K562 (cell line): ENCODE measurements around the gene ELMO1. TPM values are rescaled to one million over a fixed set of nuclear protein-coding genes. Genes with fewer than 3 reads are reported as not detected.

Source experiments
- ATAC-seq: fragments of 200-7000 bp; cut with Tn5 transposase; 3 replicates; pipeline ENCODE4 v1.9.1; 2020; ENCODE audit warnings: moderate library complexity
- BruUV-seq: library from RNA; stranded (reverse); fragments of 400-500 nt; replicated peaks from 2 replicates; lab custom pipeline; 2021; lab: Mats Ljungman, UMichigan
- CTCF ChIA-PET: fragments of 300-600 bp; formaldehyde crosslinking; extraction: SDS; loops from one replicate; lab custom pipeline; 2021; ENCODE audit warnings: low intra/inter-chr PET ratio; lab: Yijun Ruan, JAX
- POLR2A ChIA-PET: fragments of 300-600, 350-650 bp; sonication (Branson Sonifier 250); formaldehyde crosslinking; extraction: SDS; loops from one replicate; lab custom pipeline; 2021; ENCODE audit warnings: antibody characterized with exemption, inconsistent platforms; lab: Yijun Ruan, JAX
- DNase-seq, 4 experiments: peaks; one replicate each; pipeline versions ENCODE4 v3.0.0 to v3.0.0-alpha.2; 2011 to 2018; ENCODE audit warnings: low spot score in 3 of 4, mixed read lengths in 3 of 4; ENCODE audit errors: extremely low read depth in 1 of 4
- FAIRE-seq: peaks from 2 replicates; lab custom pipeline; 2011; peaks lifted over from hg19 to GRCh38; lab: Jason Lieb, UNC
- H2AFZ ChIP-seq: 2 replicates; pipeline ENCODE4 v1.6.0; 2011; ENCODE audit warnings: low read depth, low read length, control low read depth, inconsistent platforms
- H3K27ac ChIP-seq: fragments of 200-600 bp; 3 replicates; pipeline ENCODE4 v1.8.0; 2011; ENCODE audit warnings: low read depth, mild to moderate bottlenecking, control low read depth, inconsistent platforms, low read length, moderate library complexity, mixed read lengths; ENCODE audit errors: extremely low read depth
- H3K27me3 ChIP-seq, 2 experiments: fragments of 300-600 bp in 1 of 2; 2 replicates in 1 of 2; 3 replicates in 1 of 2; pipeline versions ENCODE4 v1.6.0 to v1.8.0; 2011; ENCODE audit warnings: inconsistent platforms in 2 of 2, low read length in 2 of 2, mild to moderate bottlenecking in 1 of 2, mixed read lengths in 1 of 2, moderate library complexity in 1 of 2; ENCODE audit not compliant: control insufficient read depth in 2 of 2, insufficient read depth in 2 of 2
- H3K36me3 ChIP-seq: fragments of 300-600 bp; 3 replicates; pipeline ENCODE4 v1.8.0; 2011; ENCODE audit warnings: mild to moderate bottlenecking, low read length, inconsistent platforms; ENCODE audit not compliant: control insufficient read depth, insufficient read depth
- H3K4me1 ChIP-seq, 2 experiments: fragments of 200-600 bp in 1 of 2; replicated peaks in 1 of 2; 2 replicates in 1 of 2; 3 replicates in 1 of 2; pipeline versions ENCODE4 v1.5.1 to v1.8.0; 2011; ENCODE audit warnings: inconsistent platforms in 2 of 2, low read length in 2 of 2, mild to moderate bottlenecking in 1 of 2, mixed read lengths in 1 of 2, moderate library complexity in 1 of 2; ENCODE audit not compliant: control insufficient read depth in 2 of 2, insufficient read depth in 2 of 2
- H3K4me2 ChIP-seq: 2 replicates; pipeline ENCODE4 v1.6.1; 2011; ENCODE audit warnings: low read length, control low read depth, inconsistent platforms, mixed read lengths; ENCODE audit not compliant: insufficient read depth
- H3K4me3 ChIP-seq: fragments of 200-600 bp; sonication (generic), shearing (Covaris generic); 2 replicates; pipeline ENCODE4 v1.5.1; 2016; ENCODE audit warnings: control low read depth, inconsistent platforms
- H3K79me2 ChIP-seq: fragments of 200-600 bp; 3 replicates; pipeline ENCODE4 v1.8.0; 2011; ENCODE audit warnings: low read length, inconsistent platforms; ENCODE audit not compliant: control insufficient read depth, insufficient read depth
- H3K9ac ChIP-seq, 2 experiments: 2 replicates each; pipeline versions ENCODE4 v1.6.0 to v1.6.1; 2011; ENCODE audit warnings: low read depth in 2 of 2, low read length in 2 of 2, control low read depth in 1 of 2, inconsistent platforms in 1 of 2, mild to moderate bottlenecking in 1 of 2, mixed read lengths in 1 of 2; ENCODE audit not compliant: insufficient read depth in 1 of 2
- H3K9me1 ChIP-seq: one replicate; pipeline ENCODE4 v1.6.0; 2011; ENCODE audit warnings: inconsistent platforms, mild to moderate bottlenecking, low read length, moderate library complexity; ENCODE audit not compliant: control insufficient read depth, insufficient read depth
- H3K9me3 ChIP-seq: replicated peaks from 2 replicates; pipeline ENCODE4 v1.5.1; 2011; ENCODE audit warnings: low read depth, low read length, inconsistent platforms; ENCODE audit not compliant: control insufficient read depth, insufficient read depth
- H4K20me1 ChIP-seq: replicated peaks from 2 replicates; pipeline ENCODE4 v1.6.1; 2011; ENCODE audit warnings: low read length, inconsistent platforms, mixed read lengths; ENCODE audit not compliant: control insufficient read depth, insufficient read depth
- ATF3 ChIP-seq, 2 experiments: fragments of 450-650 bp in 1 of 2; sonication (generic) in 1 of 2; formaldehyde crosslinking in 1 of 2; IDR thresholded peaks in 1 of 2; conservative IDR thresholded peaks in 1 of 2; 2 replicates each; pipeline versions ENCODE4 v1.6.1 to v1.8.1; 2016 to 2023; ENCODE audit warnings: mild to moderate bottlenecking in 2 of 2, moderate library complexity in 2 of 2, inconsistent platforms in 1 of 2, missing genetic modification reagents in 1 of 2
- CREB3 ChIP-seq: fragments of 450-650 bp; conservative IDR thresholded peaks from 2 replicates; pipeline ENCODE4 v1.6.1; 2016; ENCODE audit warnings: missing genetic modification characterization, low read depth, mild to moderate bottlenecking, missing compliant biosample characterization, moderate library complexity
- MAFK ChIP-seq: IDR thresholded peaks from 2 replicates; pipeline ENCODE4 v1.6.1; 2011; ENCODE audit warnings: low read length, improper control_type of control experiment
- MYC ChIP-seq, 2 experiments: fragments of 250-450 bp in 1 of 2; sonication (Bioruptor Pico) in 1 of 2; IDR thresholded peaks; 2 replicates each; pipeline versions ENCODE4 v1.5.1 to v1.6.1; 2012 to 2021; ENCODE audit warnings: low read depth in 2 of 2, borderline replicate concordance in 1 of 2, improper control_type of control experiment in 1 of 2, low read length in 1 of 2, mild to moderate bottlenecking in 1 of 2, moderate library complexity in 1 of 2
- MYNN ChIP-seq, 2 experiments: sonication (generic); formaldehyde crosslinking in 1 of 2; IDR thresholded peaks; 2 replicates each; pipeline versions ENCODE4 v1.5.0 to v1.6.1; 2016 to 2020; ENCODE audit warnings: antibody characterized with exemption in 1 of 2, missing genetic modification reagents in 1 of 2
- NFIX ChIP-seq: fragments of 250-450 bp; sonication (Bioruptor Pico); IDR thresholded peaks from 2 replicates; pipeline ENCODE4 v1.4.0; 2020; ENCODE audit warnings: low read depth, mild to moderate bottlenecking, moderate library complexity
- NFRKB ChIP-seq: fragments of 450-650 bp; IDR thresholded peaks from 2 replicates; pipeline ENCODE4 v1.6.1; 2016; ENCODE audit warnings: low read depth
- SMARCE1 ChIP-seq: fragments of 450-650 bp; IDR thresholded peaks from 2 replicates; pipeline ENCODE4 v1.7.1; 2016; ENCODE audit warnings: mild to moderate bottlenecking
- STAT5A ChIP-seq: IDR thresholded peaks from 2 replicates; pipeline ENCODE4 v1.6.1; 2012; ENCODE audit warnings: low read length, inconsistent platforms, borderline replicate concordance
- ZBTB17 ChIP-seq: fragments of 450-650 bp; formaldehyde crosslinking; IDR thresholded peaks from 2 replicates; pipeline ENCODE4 v1.4.0; 2020; ENCODE audit warnings: mild to moderate bottlenecking
- ZFP30 ChIP-seq: fragments of 250-450 bp; sonication (Bioruptor Pico); IDR thresholded peaks from 2 replicates; pipeline ENCODE4 v1.8.0; 2022; ENCODE audit warnings: moderate library complexity, mild to moderate bottlenecking, inconsistent platforms, borderline replicate concordance
- ZNF407 ChIP-seq: fragments of 450-650 bp; IDR thresholded peaks from 2 replicates; pipeline ENCODE4 v1.6.1; 2016; ENCODE audit warnings: low read depth
- WGBS: fragments of 100-300 bp; shearing (Covaris generic); methylation state at CpG from one replicate; pipeline ENCODE4 v1.1.6; 2016; ENCODE audit warnings: low coverage, mixed read lengths; ENCODE audit not compliant: insufficient coverage; ENCODE audit errors: missing lambda C conversion rate; 5-methylcytosine and 5-hydroxymethylcytosine counted together
- in situ Hi-C: fragments of 300-500 bp; cut with MboI; formaldehyde crosslinking; loops from 4 replicates; pipeline ENCODE4 v1.15.0; 2018; ENCODE audit warnings: inconsistent platforms, mixed read lengths
- intact Hi-C: fragments of 100-400 bp; cut with micrococcal nuclease; formaldehyde crosslinking; loops from 2 replicates; pipeline ENCODE4 v1.14.2; 2022
- polyA plus RNA-seq, 8 experiments: library from polyadenylated mRNA; depleted of rRNA in 4 of 8; stranded (reverse) in 5 of 8; unstranded in 3 of 8; fragments of >200 nt; fragmentation: Nextera tagmentation in 2 of 8; fragmentation: Illumina TruSeq in 1 of 8; extraction: Ambion mirVana in 2 of 8; extraction: Trizol in 1 of 8; gene quantifications; 2 replicates each; pipeline versions ENCODE4 v1.2.1 to v1.2.3, GENCODE V29; 2011 to 2014; ENCODE audit warnings: inconsistent platforms in 1 of 8, missing spikeins in 1 of 8
- total RNA-seq, 7 experiments: library from RNA; depleted of rRNA in 6 of 7; stranded (reverse); fragments of >200 nt in 6 of 7; fragmentation: Illumina TruSeq in 2 of 7; extraction: Trizol in 2 of 7; gene quantifications; 2 replicates each; pipeline versions ENCODE4 v1.2.1 to v1.2.3, GENCODE V29; 2011 to 2021; ENCODE audit warnings: low replicate concordance in 1 of 7

The ELMO1 gene
- total and polyA plus RNA-seq, 9 of the 15 experiments (the other 6 are each of a cell fraction or from before 2014, with no cell fraction given), result 0.36 to 7.2 (median 3.6) TPM

GRCh38 chr7:37405128-37405527, 43.5 kb downstream of the ELMO1 start:
- no peak for FAIRE-seq
- Histone ChIP-seq H3K27me3 (no peaks in the 10 kb centered on the region), H3K4me1 (peaks cover 4 to 15% of the 10 kb centered on the region in 2 experiments; a peak in 4 of 5 replicates), H3K4me2 (no peak overlapping the region), H2AFZ (no peak overlapping the region), H3K36me3 (no peaks in the 10 kb centered on the region), H3K9me3 (no peaks in the 10 kb centered on the region), H4K20me1 (peaks cover 5% of the 10 kb centered on the region; the same call in 1 of the 2 replicates), H3K27ac (no peak overlapping the region), H3K9ac (no peak overlapping the region), H3K9me1 (peaks cover 4% of the 10 kb centered on the region), H3K4me3 (no peak overlapping the region), H3K79me2 (no peaks in the 10 kb centered on the region)
- BruUV-seq, result no TSS peak
- 0% methylated on average over 4 of the region's 5 CpGs for WGBS
- DNase-seq, result no peak
- intact Hi-C loops, result no loop called here
- CTCF ChIA-PET, result no interaction called here
- in situ Hi-C loops, result no loop called here
- POLR2A ChIA-PET, result no interaction called here
- ATAC-seq, result no peak
- TF ChIP-seq ZBTB17 (CRISPR knock-in tag), result no peak
- TF ChIP-seq SMARCE1, result no peak
- TF ChIP-seq ZNF407, result no peak
- no peak for TF ChIP-seq NFRKB
- TF ChIP-seq STAT5A, result no peak
- TF ChIP-seq ZFP30 (CRISPR knock-in tag), result no peak
- no peak for TF ChIP-seq NFIX (CRISPR knock-in tag)
- TF ChIP-seq ATF3 (IDR thresholded peaks at IDR 0.05), result no peak
- TF ChIP-seq ATF3 (CRISPR knock-in tag; conservative IDR thresholded peaks at IDR 0.05), result no peak
- no peak for TF ChIP-seq CREB3 (tag)
- TF ChIP-seq MYC (IDR thresholded peaks at IDR 0.05; ENCODE audit: low read depth, low read length), result no peak
- no peak for TF ChIP-seq MYC (CRISPR knock-in tag; IDR thresholded peaks at IDR 0.05; ENCODE audit: borderline replicate concordance, low read depth)
- TF ChIP-seq MAFK, result no peak
- no peak for TF ChIP-seq MYNN (IDR thresholded peaks at IDR 0.05)
- TF ChIP-seq MYNN (CRISPR knock-in tag; IDR thresholded peaks at IDR 0.05), result no peak
